GM23338 (cell line): Measurements from ENCODE around the gene NPL. TPM values are rescaled to one million over a fixed set of nuclear protein-coding genes. Genes with fewer than 3 reads are reported as not detected.
A peak's percentile ranks its signal among the peaks of the same experiment; 100 is the strongest.

Experiments used
- ATAC-seq: fragments of 200-7000 bp; cut with Tn5 transposase; 3 replicates; pipeline ENCODE4 v1.9.1; 2020
- DNase-seq: peaks from one replicate; pipeline ENCODE4 v3.0.0-alpha.2; 2015; ENCODE audit warnings: low spot score
- H2AFZ ChIP-seq: fragments of 200-600 bp; sonication (generic); 2 replicates; pipeline ENCODE4 v1.8.0; 2016; ENCODE audit warnings: antibody characterized with exemption, mild to moderate bottlenecking, moderate library complexity
- H3F3A ChIP-seq: fragments of 200-600 bp; sonication (generic); replicated peaks from 2 replicates; pipeline ENCODE4 v1.8.0; 2017; ENCODE audit warnings: antibody characterized with exemption, mixed run types, low read depth
- H3K27ac ChIP-seq: fragments of 200-600 bp; sonication (generic); 2 replicates; pipeline ENCODE4 v1.6.1; 2016; ENCODE audit warnings: low read depth
- H3K27me3 ChIP-seq: fragments of 200-600 bp; sonication (generic); 2 replicates; pipeline ENCODE4 v1.8.0; 2016; ENCODE audit warnings: mild to moderate bottlenecking, mixed run types, moderate library complexity; ENCODE audit not compliant: insufficient read depth
- H3K36me3 ChIP-seq: fragments of 200-600 bp; sonication (generic); 2 replicates; pipeline ENCODE4 v1.8.0; 2016; ENCODE audit warnings: mild to moderate bottlenecking; ENCODE audit not compliant: insufficient read depth
- H3K4me1 ChIP-seq: fragments of 200-600 bp; sonication (generic); 2 replicates; pipeline ENCODE4 v1.8.0; 2016; ENCODE audit warnings: mild to moderate bottlenecking, moderate library complexity; ENCODE audit not compliant: insufficient read depth
- H3K4me2 ChIP-seq: fragments of 200-600 bp; sonication (generic); 2 replicates; pipeline ENCODE4 v1.7.1; 2017; ENCODE audit warnings: mixed run types
- H3K4me3 ChIP-seq: fragments of 200-600 bp; sonication (generic); 2 replicates; pipeline ENCODE4 v1.6.1; 2016; ENCODE audit warnings: mixed run types
- H3K79me2 ChIP-seq: fragments of 200-600 bp; sonication (generic); replicated peaks from 2 replicates; pipeline ENCODE4 v1.8.0; 2017; ENCODE audit warnings: mild to moderate bottlenecking; ENCODE audit not compliant: insufficient read depth
- H3K9me2 ChIP-seq: fragments of 200-600 bp; sonication (generic); 2 replicates; pipeline ENCODE4 v1.8.0; 2017; ENCODE audit not compliant: insufficient read depth
- H4K20me1 ChIP-seq: fragments of 200-600 bp; sonication (generic); replicated peaks from 2 replicates; pipeline ENCODE4 v1.8.0; 2017; ENCODE audit warnings: mild to moderate bottlenecking; ENCODE audit not compliant: insufficient read depth
- H3K27ac Mint-ChIP-seq: 2 replicates; pipeline ENCODE4 v1.8.0; 2020; ENCODE audit warnings: inconsistent platforms, mild to moderate bottlenecking, moderate library complexity, mixed read lengths
- H3K27me3 Mint-ChIP-seq: 3 replicates; pipeline ENCODE4 v1.8.0; 2022; ENCODE audit warnings: low read depth, mild to moderate bottlenecking, moderate library complexity, mixed read lengths, inconsistent platforms; ENCODE audit not compliant: insufficient read depth, poor library complexity
- H3K36me3 Mint-ChIP-seq: 3 replicates; pipeline ENCODE4 v1.8.0; 2021; ENCODE audit warnings: low read depth, mild to moderate bottlenecking, inconsistent platforms, moderate library complexity, mixed read lengths
- H3K4me1 Mint-ChIP-seq: 3 replicates; pipeline ENCODE4 v1.8.0; 2020; ENCODE audit warnings: mild to moderate bottlenecking, inconsistent platforms, mixed read lengths
- H3K4me3 Mint-ChIP-seq: 3 replicates; pipeline ENCODE4 v1.8.0; 2021; ENCODE audit warnings: moderate library complexity, mild to moderate bottlenecking, inconsistent platforms, mixed read lengths
- H3K9me3 Mint-ChIP-seq: 3 replicates; pipeline ENCODE4 v1.8.0; 2020; ENCODE audit warnings: moderate library complexity, mild to moderate bottlenecking, inconsistent platforms, mixed read lengths
- CREB1 ChIP-seq: fragments of 250-450 bp; sonication (Bioruptor Pico); IDR thresholded peaks from 2 replicates; pipeline ENCODE4 v1.5.0; 2020; ENCODE audit warnings: low read depth, mild to moderate bottlenecking, moderate library complexity
- CTCF ChIP-seq, 2 experiments: fragments of 200-600 bp in 1 of 2; sonication (generic) in 1 of 2; conservative IDR thresholded peaks; 2 replicates each; pipeline versions ENCODE4 v1.5.1 to v1.6.1; 2016 to 2017; ENCODE audit warnings: antibody characterized with exemption in 2 of 2, low read depth in 2 of 2, mild to moderate bottlenecking in 2 of 2, moderate library complexity in 1 of 2
- ETS1 ChIP-seq: IDR thresholded peaks from 2 replicates; pipeline ENCODE4 v1.6.1; 2016; ENCODE audit warnings: antibody characterized with exemption
- EZH2 ChIP-seq: fragments of 200-600 bp; sonication (generic); IDR thresholded peaks from one replicate; pipeline ENCODE4 v1.8.0; 2017; ENCODE audit warnings: antibody characterized with exemption, mild to moderate bottlenecking, low read depth; ENCODE audit not compliant: unreplicated experiment
- JUNB ChIP-seq: IDR thresholded peaks from one replicate; pipeline ENCODE4 v1.6.1; 2016; ENCODE audit warnings: antibody characterized with exemption; ENCODE audit not compliant: unreplicated experiment
- NANOG ChIP-seq: IDR thresholded peaks from 2 replicates; pipeline ENCODE4 v1.6.1; 2016; ENCODE audit warnings: antibody characterized with exemption, borderline replicate concordance
- POLR2AphosphoS5 ChIP-seq: IDR thresholded peaks from 2 replicates; pipeline ENCODE4 v1.6.1; 2016; ENCODE audit warnings: antibody characterized with exemption, low read depth
- REST ChIP-seq: IDR thresholded peaks from one replicate; pipeline ENCODE4 v1.6.1; 2018; ENCODE audit warnings: antibody characterized with exemption; ENCODE audit not compliant: unreplicated experiment
- ZNF114 ChIP-seq: fragments of 250-450 bp; sonication (Bioruptor Pico); IDR thresholded peaks from 2 replicates; pipeline ENCODE4 v1.5.0; 2020; ENCODE audit warnings: mild to moderate bottlenecking, moderate library complexity
- ZNF331 ChIP-seq: fragments of 250-450 bp; sonication (Bioruptor Pico); IDR thresholded peaks from 2 replicates; pipeline ENCODE4 v1.5.0; 2020; ENCODE audit warnings: low read depth, mild to moderate bottlenecking, moderate library complexity
- polyA plus RNA-seq: library from polyadenylated mRNA; unstranded; fragments of >200 nt; fragmentation: Nextera tagmentation; extraction: Ambion mirVana; gene quantifications from 2 replicates; pipeline ENCODE4 v1.2.1, GENCODE V29; 2016
- total RNA-seq: library from RNA; depleted of rRNA; stranded (reverse); fragments of >200 nt; shearing (Covaris generic); gene quantifications from 2 replicates; pipeline ENCODE4 v1.2.3, GENCODE V29; 2014

Gene NPL
- total and polyA plus RNA-seq, 2 experiments from 2014 or later, result 2.4 to 2.8 TPM

- Histone ChIP-seq H3K36me3 (no peaks in the 10 kb centered on the region), H3F3A (no peaks in the 10 kb centered on the region), H3K4me2 (no peak overlapping the region), H3K27me3 (no peaks in the 10 kb centered on the region), H3K9me2 (no peaks in the 10 kb centered on the region), H2AFZ (no peak overlapping the region), H4K20me1 (no peaks in the 10 kb centered on the region), H3K4me3 (no peak overlapping the region), H3K79me2 (no peaks in the 10 kb centered on the region), H3K27ac (no peak overlapping the region), H3K4me1 (peaks cover 17% of the 10 kb centered on the region)
- no peak for ATAC-seq
- Mint-ChIP-seq H3K9me3 (no peaks in the 10 kb centered on the region), H3K27me3 (peaks cover 6% of the 10 kb centered on the region), H3K27ac (no peak overlapping the region), H3K4me3 (no peak overlapping the region), H3K36me3 (no peaks in the 10 kb centered on the region), H3K4me1 (peaks cover 17% of the 10 kb centered on the region)
- DNase-seq, result no peak
- TF ChIP-seq ZNF114 (CRISPR knock-in tag), result no peak
- no peak for TF ChIP-seq POLR2AphosphoS5
- TF ChIP-seq EZH2, result no peak
- TF ChIP-seq JUNB, result no peak
These were observed 14.3 kb downstream of the NPL start for GRCh38 chr1:182803846-182804245.

GRCh38 chr1:182806015-182806678, 16.6 kb downstream of the NPL start:
- Mint-ChIP-seq H3K27ac (no peak overlapping the region), H3K9me3 (no peaks in the 10 kb centered on the region), H3K27me3 (peaks cover 1% of the 10 kb centered on the region), H3K4me1 (peaks cover 13% of the 10 kb centered on the region), H3K4me3 (no peak overlapping the region; the same call in 2 of the 3 replicates), H3K36me3 (no peaks in the 10 kb centered on the region)
- peak overlapping the region; percentile 40; the same call in 1 of the 2 replicates for H2AFZ ChIP-seq
- no peaks in the 10 kb centered on the region for H3K36me3 ChIP-seq
- no peak overlapping the region for H3K4me3 ChIP-seq
- no peak overlapping the region for H3K27ac ChIP-seq
- no peaks in the 10 kb centered on the region for H3K9me2 ChIP-seq
- peaks cover 17% of the 10 kb centered on the region for H3K4me1 ChIP-seq
- no peak for TF ChIP-seq ETS1
- no peak for TF ChIP-seq POLR2AphosphoS5
- no peak for TF ChIP-seq REST
- no peak for TF ChIP-seq ZNF114 (CRISPR knock-in tag)
- TF ChIP-seq CREB1 (CRISPR knock-in tag), result peak; percentile 32; the same call in 1 of the 2 replicates
- no peak for TF ChIP-seq NANOG
- TF ChIP-seq EZH2, result no peak
- TF ChIP-seq ZNF331, result no peak
- peak; percentile 65 to 94 for TF ChIP-seq CTCF (conservative IDR thresholded peaks at IDR 0.05; ENCODE audit: low read depth in 2 of 2)
- no peaks in the 10 kb centered on the region for H3F3A ChIP-seq
- DNase-seq (peak; percentile 97), ATAC-seq (peak; percentile 98)
- no peaks in the 10 kb centered on the region for H3K27me3 ChIP-seq
- H4K20me1 ChIP-seq, result no peaks in the 10 kb centered on the region
- no peaks in the 10 kb centered on the region for H3K79me2 ChIP-seq
- H3K4me2 ChIP-seq, result no peak overlapping the region
